ACHN (cell line): ENCODE measurements around the gene PIAS2.
"Not testable (repeated sequence)": the region's sequence is repeated elsewhere in the genome, so short reads cannot be mapped to it uniquely, and the experiment has no call there.

Experiments used
- DNase-seq: peaks from one replicate; pipeline ENCODE4 v3.0.0-alpha.2; 2015
- in situ Hi-C: cut with HindIII; loops from 2 replicates; pipeline ENCODE4 v1.10.0; 2017; ENCODE audit warnings: low sequenced_read_pairs, low pct_ligation_motif_present, low pct_unique_long_range_greater_than_20kb

Gene PIAS2

GRCh38 chr18:46915800-46916550 lies 1.3 kb downstream of the PIAS2 start:
- in situ Hi-C loops = no loop called here
- DNase-seq = no peak

GRCh38 chr18:46910856-46911255 lies 6.5 kb downstream of the PIAS2 start:
- no peak for DNase-seq
- in situ Hi-C loops = no loop called here

GRCh38 chr18:46909497-46909896 lies 7.8 kb downstream of the PIAS2 start:
- in situ Hi-C loops = no loop called here
- DNase-seq = no peak

GRCh38 chr18:46903406-46903805 lies 13.9 kb downstream of the PIAS2 start:
- in situ Hi-C loops = no loop called here
- DNase-seq = no peak

GRCh38 chr18:46899274-46899948 lies 17.9 kb downstream of the PIAS2 start:
- in situ Hi-C loops = no loop called here
- DNase-seq = no peak

- in situ Hi-C loops = no loop called here
- no peak for DNase-seq
These were observed 23.2 kb downstream of the PIAS2 start for GRCh38 chr18:46894124-46894523.

GRCh38 chr18:46893360-46893759 lies 23.9 kb downstream of the PIAS2 start:
- no peak for DNase-seq
- in situ Hi-C loops = no loop called here

- DNase-seq = no peak
- in situ Hi-C loops = no loop called here
These were observed 24.5 kb downstream of the PIAS2 start for GRCh38 chr18:46892842-46893241.

GRCh38 chr18:46891742-46892214 lies 25.5 kb downstream of the PIAS2 start:
- no peak for DNase-seq
- in situ Hi-C loops = no loop called here

GRCh38 chr18:46888965-46889364 lies 28.3 kb downstream of the PIAS2 start:
- in situ Hi-C loops = no loop called here
- no peak for DNase-seq

- no peak for DNase-seq
- in situ Hi-C loops = no loop called here
These were observed 30.4 kb downstream of the PIAS2 start for GRCh38 chr18:46886893-46887292.

GRCh38 chr18:46883180-46883579 lies 34.1 kb downstream of the PIAS2 start:
- in situ Hi-C loops = no loop called here
- DNase-seq = no peak

GRCh38 chr18:46877329-46877987 lies 39.8 kb downstream of the PIAS2 start:
- DNase-seq = no peak
- in situ Hi-C loops = no loop called here

- no peak for DNase-seq
These were observed 49.0 kb downstream of the PIAS2 start for GRCh38 chr18:46868169-46868921.

GRCh38 chr18:46867367-46868143 lies 49.8 kb downstream of the PIAS2 start:
- in situ Hi-C loops = no loop called here
- DNase-seq = no peak

More at GRCh38 chr18:46868169-46868921, 49.0 kb downstream of the PIAS2 start:
- in situ Hi-C loops = no loop called here

GRCh38 chr18:46866523-46866922 lies 50.8 kb downstream of the PIAS2 start:
- in situ Hi-C loops = no loop called here
- no peak for DNase-seq

GRCh38 chr18:46865245-46865644 lies 52.1 kb downstream of the PIAS2 start:
- in situ Hi-C loops, DNase-seq: not testable (repeated sequence)

GRCh38 chr18:46859855-46860254 lies 57.5 kb downstream of the PIAS2 start:
- no peak for DNase-seq
- in situ Hi-C loops = no loop called here
